Fibroblast of lung (primary cell): ENCODE data around the gene PNLDC1. TPM values are rescaled to one million over a fixed set of nuclear protein-coding genes. Genes with fewer than 3 reads are reported as not detected.

Experiments used
- DNase-seq, 2 donors: peaks; one replicate each; pipeline versions ENCODE4 v3.0.0 to v3.0.0-alpha.2; 2010; ENCODE audit warnings: low read depth in 2 of 2
- H2AFZ ChIP-seq: 2 replicates; pipeline ENCODE4 v1.5.1; 2012; ENCODE audit warnings: low read length, control low read depth, inconsistent platforms
- H3K27ac ChIP-seq: 2 replicates; pipeline ENCODE4 v1.5.1; 2011; ENCODE audit warnings: low read length, control low read depth; ENCODE audit not compliant: insufficient read depth
- H3K27me3 ChIP-seq: 2 replicates; pipeline ENCODE4 v1.5.1; 2011; ENCODE audit warnings: mild to moderate bottlenecking, low read length; ENCODE audit not compliant: control insufficient read depth, insufficient read depth
- H3K36me3 ChIP-seq: 2 replicates; pipeline ENCODE4 v1.5.1; 2011; ENCODE audit warnings: low read length; ENCODE audit not compliant: control insufficient read depth, insufficient read depth
- H3K4me1 ChIP-seq: 2 replicates; pipeline ENCODE4 v1.5.1; 2011; ENCODE audit warnings: low read length; ENCODE audit not compliant: control insufficient read depth, insufficient read depth; ENCODE audit errors: extremely low read depth
- H3K4me2 ChIP-seq: 2 replicates; pipeline ENCODE4 v1.5.1; 2011; ENCODE audit warnings: low read length, control low read depth; ENCODE audit not compliant: insufficient read depth; ENCODE audit errors: extremely low read depth
- H3K4me3 ChIP-seq, 4 experiments: fragments of 200-600 bp in 1 of 4; sonication (generic) in 1 of 4; replicated peaks in 1 of 4; 2 replicates each; pipeline ENCODE4 v1.5.1; 2011 to 2016; ENCODE audit warnings: low read length in 4 of 4, low read depth in 3 of 4, mild to moderate bottlenecking in 3 of 4, control low read depth in 2 of 4, inconsistent platforms in 1 of 4, mixed read lengths in 1 of 4; ENCODE audit not compliant: insufficient read depth in 1 of 4; ENCODE audit errors: control extremely low read depth in 1 of 4
- H3K79me2 ChIP-seq: 2 replicates; pipeline ENCODE4 v1.5.1; 2012; ENCODE audit warnings: mild to moderate bottlenecking, low read length, inconsistent platforms; ENCODE audit not compliant: control insufficient read depth, insufficient read depth
- H3K9ac ChIP-seq: 2 replicates; pipeline ENCODE4 v1.5.1; 2011; ENCODE audit warnings: mild to moderate bottlenecking, low read length, control low read depth; ENCODE audit not compliant: insufficient read depth
- H3K9me3 ChIP-seq: 2 replicates; pipeline ENCODE4 v1.5.1; 2012; ENCODE audit warnings: low read depth, low read length; ENCODE audit not compliant: control insufficient read depth, insufficient read depth
- H4K20me1 ChIP-seq: 2 replicates; pipeline ENCODE4 v1.5.1; 2011; ENCODE audit warnings: low read length; ENCODE audit not compliant: control insufficient read depth, insufficient read depth; ENCODE audit errors: extremely low read depth
- CTCF ChIP-seq, 2 donors: IDR thresholded peaks in 1 of 2; conservative IDR thresholded peaks in 1 of 2; 1 replicate in 1 of 2; 2 replicates in 1 of 2; pipeline ENCODE4 v1.5.1; 2011 to 2012; ENCODE audit warnings: low read length in 2 of 2, control low read depth in 1 of 2, inconsistent platforms in 1 of 2, low read depth in 1 of 2, mild to moderate bottlenecking in 1 of 2
- EZH2 ChIP-seq: IDR thresholded peaks from 2 replicates; pipeline ENCODE4 v1.5.1; 2012; ENCODE audit warnings: low read length, control low read depth, mild to moderate bottlenecking; ENCODE audit errors: missing control alignments
- polyA plus RNA-seq, 2 donors: library from polyadenylated mRNA; depleted of rRNA in 1 of 2; stranded (reverse) in 1 of 2; unstranded in 1 of 2; fragments of >200 nt; gene quantifications; 2 replicates each; pipeline ENCODE4 v1.2.1, GENCODE V29; 2011 to 2012; ENCODE audit warnings: missing spikeins in 1 of 2
- total RNA-seq: library from RNA; depleted of rRNA; stranded (reverse); fragments of >200 nt; gene quantifications from 2 replicates; pipeline ENCODE4 v1.2.1, GENCODE V29; 2014

Gene PNLDC1
- total and polyA plus RNA-seq, 2 donors (not counting 1 experiment from before 2014, with no cell fraction given): not detected

- Histone ChIP-seq H3K4me1 (peaks cover 14% of the 10 kb centered on the region), H3K79me2 (peaks cover 81% of the 10 kb centered on the region), H3K4me3 (peak overlapping the region; percentile 72 to 94 (median 84)), H3K27me3 (no peaks in the 10 kb centered on the region), H3K27ac (peak overlapping the region; percentile 85), H2AFZ (no peak overlapping the region), H3K36me3 (peaks cover 10% of the 10 kb centered on the region), H3K9me3 (no peaks in the 10 kb centered on the region), H4K20me1 (no peaks in the 10 kb centered on the region), H3K9ac (peak overlapping the region; percentile 95), H3K4me2 (peak overlapping the region; percentile 93)
- no peak for TF ChIP-seq CTCF (conservative IDR thresholded peaks at IDR 0.05 in 1 of 2, IDR thresholded peaks at IDR 0.05 in 1 of 2; ENCODE audit: low read depth in 1 of 2, low read length in 2 of 2)
- TF ChIP-seq EZH2: no peak
- DNase-seq: no peak
Observed at GRCh38 chr6:159788276-159788675, 11.8 kb upstream of the PNLDC1 start.

- Histone ChIP-seq H3K36me3 (peaks cover 9% of the 10 kb centered on the region), H3K27me3 (no peaks in the 10 kb centered on the region), H3K4me2 (peak overlapping the region; percentile 93), H3K4me3 (peak overlapping the region; percentile 72 to 94 (median 84)), H3K9ac (peak overlapping the region; percentile 95), H3K4me1 (peaks cover 14% of the 10 kb centered on the region), H3K79me2 (peaks cover 78% of the 10 kb centered on the region), H3K9me3 (no peaks in the 10 kb centered on the region), H4K20me1 (no peaks in the 10 kb centered on the region), H2AFZ (peak overlapping the region; percentile 71), H3K27ac (peak overlapping the region; percentile 85)
- DNase-seq: peak; percentile 41 to 46
- TF ChIP-seq EZH2 (no peak), CTCF (conservative IDR thresholded peaks at IDR 0.05 in 1 of 2, IDR thresholded peaks at IDR 0.05 in 1 of 2; ENCODE audit: low read depth in 1 of 2, low read length in 2 of 2) (no peak)
Observed at GRCh38 chr6:159788753-159789376, 11.2 kb upstream of the PNLDC1 start.

- peak; percentile 99 to 100 for DNase-seq
- peaks cover 14% of the 10 kb centered on the region for H3K4me1 ChIP-seq
- H2AFZ ChIP-seq: peak within 1 kb of the TSS; percentile 89
- H3K4me3 ChIP-seq: peak within 1 kb of the TSS; percentile 72 to 98 (median 90)
- no peaks in the 10 kb centered on the region for H3K27me3 ChIP-seq
- peaks cover 9% of the 10 kb centered on the region for H3K36me3 ChIP-seq
- peak within 1 kb of the TSS; percentile 95 for H3K9ac ChIP-seq
- peak within 1 kb of the TSS; percentile 85 for H3K27ac ChIP-seq
- peak within 1 kb of the TSS; percentile 93 for H3K4me2 ChIP-seq
- no peaks in the 10 kb centered on the region for H4K20me1 ChIP-seq
- H3K9me3 ChIP-seq: no peaks in the 10 kb centered on the region
- H3K79me2 ChIP-seq: peaks cover 80% of the 10 kb centered on the region
- TF ChIP-seq CTCF (conservative IDR thresholded peaks at IDR 0.05 in 1 of 2, IDR thresholded peaks at IDR 0.05 in 1 of 2; ENCODE audit: low read depth in 1 of 2, low read length in 2 of 2) (no peak), EZH2 (no peak)
Observed at GRCh38 chr6:159789377-159790148, 10.5 kb upstream of the PNLDC1 start, which contains the start of gene TCP1. TCP1 (minus strand) TSS chr6:159789602; CDS start chr6:159789468, 134 bp downstream.
